ENCODE measurements around the gene TRAF3IP3.

DNA sequence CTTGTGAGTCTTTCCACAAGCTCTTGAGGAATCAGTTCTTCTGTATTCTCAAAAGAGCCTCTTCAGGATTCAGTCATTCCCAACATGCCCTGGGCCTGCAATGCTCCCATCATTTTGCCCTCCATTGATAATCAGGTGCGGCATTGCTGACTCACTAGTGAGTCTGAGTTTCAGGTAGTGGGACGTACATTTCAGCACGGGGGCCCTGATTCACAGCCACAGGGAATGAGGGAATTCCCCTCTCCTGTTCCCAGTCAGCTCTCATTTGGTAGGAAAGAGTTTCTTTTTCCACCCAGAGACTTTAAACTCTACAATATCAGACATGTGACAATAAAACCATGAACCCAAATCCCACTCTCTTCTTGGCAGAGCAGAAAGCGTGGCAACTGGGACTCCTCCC is 53.8 kb downstream of the TRAF3IP3 start:
- TF ChIP-seq, protein P1, sequence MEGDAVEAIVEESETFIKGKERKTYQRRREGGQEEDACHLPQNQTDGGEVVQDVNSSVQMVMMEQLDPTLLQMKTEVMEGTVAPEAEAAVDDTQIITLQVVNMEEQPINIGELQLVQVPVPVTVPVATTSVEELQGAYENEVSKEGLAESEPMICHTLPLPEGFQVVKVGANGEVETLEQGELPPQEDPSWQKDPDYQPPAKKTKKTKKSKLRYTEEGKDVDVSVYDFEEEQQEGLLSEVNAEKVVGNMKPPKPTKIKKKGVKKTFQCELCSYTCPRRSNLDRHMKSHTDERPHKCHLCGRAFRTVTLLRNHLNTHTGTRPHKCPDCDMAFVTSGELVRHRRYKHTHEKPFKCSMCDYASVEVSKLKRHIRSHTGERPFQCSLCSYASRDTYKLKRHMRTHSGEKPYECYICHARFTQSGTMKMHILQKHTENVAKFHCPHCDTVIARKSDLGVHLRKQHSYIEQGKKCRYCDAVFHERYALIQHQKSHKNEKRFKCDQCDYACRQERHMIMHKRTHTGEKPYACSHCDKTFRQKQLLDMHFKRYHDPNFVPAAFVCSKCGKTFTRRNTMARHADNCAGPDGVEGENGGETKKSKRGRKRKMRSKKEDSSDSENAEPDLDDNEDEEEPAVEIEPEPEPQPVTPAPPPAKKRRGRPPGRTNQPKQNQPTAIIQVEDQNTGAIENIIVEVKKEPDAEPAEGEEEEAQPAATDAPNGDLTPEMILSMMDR (conservative IDR thresholded peaks at IDR 0.05 in 1 of 2, IDR thresholded peaks at IDR 0.05 in 1 of 2; ENCODE audit: low read depth in 1 of 2, low read length in 2 of 2) = no peak
- TF ChIP-seq EZH2 (IDR thresholded peaks at IDR 0.05; ENCODE audit: low read length, missing control alignments) = no peak

Data from fibroblast of lung (primary cell).